Neural cell (in vitro differentiated cells): ENCODE measurements around the gene LUC7L3. TPM values are rescaled to one million over a fixed set of nuclear protein-coding genes. Genes with fewer than 3 reads are reported as not detected.

ENCODE experiments used
- H2AFZ ChIP-seq: fragments of 200-600, 300-800 bp; sonication (generic), shearing (Covaris generic); 2 replicates; pipeline ENCODE4 v1.6.0; 2014; ENCODE audit warnings: low read depth, mild to moderate bottlenecking, antibody characterized with exemption, low read length, moderate library complexity
- H3F3A ChIP-seq: fragments of 200-600 bp; shearing (Covaris generic); 2 replicates; pipeline ENCODE4 v1.6.1; 2016; ENCODE audit warnings: mild to moderate bottlenecking, moderate library complexity, mixed read lengths, antibody characterized with exemption, low read length; ENCODE audit not compliant: insufficient read depth, poor library complexity, severe bottlenecking
- H3K27ac ChIP-seq: fragments of 200-600, 300-800 bp; sonication (generic), shearing (Covaris generic); 2 replicates; pipeline ENCODE4 v1.5.1; 2014; ENCODE audit warnings: mild to moderate bottlenecking, low read length, moderate library complexity
- H3K27me3 ChIP-seq: fragments of 300-800, 200-600 bp; sonication (generic), shearing (Covaris generic); 2 replicates; pipeline ENCODE4 v1.6.0; 2014; ENCODE audit warnings: mild to moderate bottlenecking, low read depth, low read length, moderate library complexity; ENCODE audit not compliant: insufficient read depth
- H3K36me3 ChIP-seq: fragments of 300-800, 200-600 bp; sonication (generic), shearing (Covaris generic); 2 replicates; pipeline ENCODE4 v1.5.1; 2014; ENCODE audit warnings: mild to moderate bottlenecking, antibody characterized with exemption, low read length, moderate library complexity; ENCODE audit not compliant: insufficient read depth
- H3K4me2 ChIP-seq: fragments of 300-800, 200-600 bp; sonication (generic), shearing (Covaris generic); 2 replicates; pipeline ENCODE4 v1.6.0; 2014; ENCODE audit warnings: mild to moderate bottlenecking, low read length
- H3K4me3 ChIP-seq: fragments of 300-800, 200-600 bp; sonication (generic), shearing (Covaris generic); 2 replicates; pipeline ENCODE4 v1.5.1; 2014; ENCODE audit warnings: mild to moderate bottlenecking, low read length, moderate library complexity
- H3K79me2 ChIP-seq: fragments of 200-600 bp; shearing (Covaris generic); replicated peaks from 2 replicates; pipeline ENCODE4 v1.6.0; 2014; ENCODE audit warnings: mild to moderate bottlenecking, low read length, moderate library complexity; ENCODE audit not compliant: insufficient read depth
- H3K9ac ChIP-seq: fragments of 300-800, 200-600 bp; sonication (generic), shearing (Covaris generic); 2 replicates; pipeline ENCODE4 v1.6.1; 2016; ENCODE audit warnings: mild to moderate bottlenecking, low read length, mixed read lengths
- H3K9me2 ChIP-seq: fragments of 200-600 bp; shearing (Covaris generic); 2 replicates; pipeline ENCODE4 v1.6.1; 2016; ENCODE audit warnings: mild to moderate bottlenecking, low read length, mixed read lengths; ENCODE audit not compliant: insufficient read depth
- H3K9me3 ChIP-seq: fragments of 200-600, 300-800 bp; sonication (generic), shearing (Covaris generic); 2 replicates; pipeline ENCODE4 v1.6.1; 2016; ENCODE audit warnings: mild to moderate bottlenecking, mixed run types, low read length, moderate library complexity, mixed read lengths
- H4K20me1 ChIP-seq: fragments of 200-600 bp; shearing (Covaris generic); 2 replicates; pipeline ENCODE4 v1.6.1; 2016; ENCODE audit warnings: mild to moderate bottlenecking, mixed run types; ENCODE audit not compliant: insufficient read depth
- EP300 ChIP-seq: fragments of 450-650 bp; conservative IDR thresholded peaks from 2 replicates; pipeline ENCODE4 v1.6.1; 2014; ENCODE audit warnings: antibody characterized with exemption, mild to moderate bottlenecking, moderate library complexity; ENCODE audit not compliant: poor library complexity, severe bottlenecking
- EZH2 ChIP-seq: fragments of 200-600, 300-800 bp; shearing (Covaris generic), sonication (generic); IDR thresholded peaks from 2 replicates; pipeline ENCODE4 v1.6.1; 2014; ENCODE audit warnings: antibody characterized with exemption, low read length, borderline replicate concordance, mild to moderate bottlenecking; ENCODE audit not compliant: insufficient read depth, poor library complexity, severe bottlenecking
- MXI1 ChIP-seq: fragments of 450-650 bp; conservative IDR thresholded peaks from 2 replicates; pipeline ENCODE4 v1.6.1; 2014; ENCODE audit warnings: antibody characterized with exemption, mild to moderate bottlenecking; ENCODE audit not compliant: poor library complexity, severe bottlenecking
- POLR2AphosphoS5 ChIP-seq: IDR thresholded peaks from 2 replicates; pipeline ENCODE4 v1.6.1; 2012
- RAD21 ChIP-seq: fragments of 450-650 bp; conservative IDR thresholded peaks from 2 replicates; pipeline ENCODE4 v1.6.1; 2014; ENCODE audit warnings: antibody characterized with exemption, mild to moderate bottlenecking, moderate library complexity
- SMC3 ChIP-seq: fragments of 450-650 bp; conservative IDR thresholded peaks from 2 replicates; pipeline ENCODE4 v1.6.1; 2014; ENCODE audit warnings: antibody characterized with exemption, mild to moderate bottlenecking, moderate library complexity; ENCODE audit not compliant: poor library complexity
- TAF1 ChIP-seq: IDR thresholded peaks from 2 replicates; pipeline ENCODE4 v1.6.1; 2012; ENCODE audit warnings: low read depth
- polyA plus RNA-seq: library from polyadenylated mRNA; depleted of rRNA; stranded (reverse); fragments of >200 nt; gene quantifications from 2 replicates; pipeline ENCODE4 v1.2.3, GENCODE V29; 2014
- TF ChIP-seq, protein P1 (sequence below): IDR thresholded peaks from 2 replicates; pipeline ENCODE4 v1.6.1; 2012; ENCODE audit warnings: borderline replicate concordance
- TF ChIP-seq, protein P2 (sequence below): fragments of 450-650 bp; IDR thresholded peaks from 2 replicates; pipeline ENCODE4 v1.5.1; 2014; ENCODE audit warnings: antibody characterized with exemption, mild to moderate bottlenecking, moderate library complexity; ENCODE audit not compliant: poor library complexity, severe bottlenecking

The LUC7L3 gene
- polyA plus RNA-seq, 1 donor from 2014 or later, result 677 TPM

DNA sequence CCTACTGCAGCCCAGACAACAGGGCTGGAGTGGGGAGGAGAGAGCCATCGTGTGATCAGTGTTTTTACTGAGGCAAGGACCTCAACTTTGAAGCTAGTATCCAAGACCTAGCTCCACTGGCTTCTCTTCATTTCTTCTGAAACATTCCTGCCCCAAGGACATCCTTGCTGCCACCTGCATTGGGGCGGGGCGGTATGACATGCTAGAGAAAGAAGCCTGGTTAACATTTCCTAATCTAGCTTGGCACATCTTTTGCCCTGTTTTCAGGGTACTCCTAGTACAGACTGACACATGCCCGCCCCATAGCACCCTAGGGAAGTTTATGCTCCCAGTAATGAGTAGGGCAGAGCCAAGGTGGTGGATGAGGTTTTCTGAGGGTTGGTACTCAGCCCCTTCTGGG, 65.7 kb downstream of the LUC7L3 start:
- Histone ChIP-seq H3K9me2 (no peaks in the 10 kb centered on the region), H3K36me3 (no peaks in the 10 kb centered on the region), H3K4me2 (no peak overlapping the region), H3K79me2 (no peaks in the 10 kb centered on the region), H3K9me3 (no peaks in the 10 kb centered on the region), H3F3A (no peaks in the 10 kb centered on the region), H4K20me1 (no peaks in the 10 kb centered on the region), H3K27ac (no peak overlapping the region), H3K9ac (no peak overlapping the region), H3K27me3 (no peaks in the 10 kb centered on the region), H3K4me3 (no peak overlapping the region), H2AFZ (no peak overlapping the region)
- TF ChIP-seq, protein P1, sequence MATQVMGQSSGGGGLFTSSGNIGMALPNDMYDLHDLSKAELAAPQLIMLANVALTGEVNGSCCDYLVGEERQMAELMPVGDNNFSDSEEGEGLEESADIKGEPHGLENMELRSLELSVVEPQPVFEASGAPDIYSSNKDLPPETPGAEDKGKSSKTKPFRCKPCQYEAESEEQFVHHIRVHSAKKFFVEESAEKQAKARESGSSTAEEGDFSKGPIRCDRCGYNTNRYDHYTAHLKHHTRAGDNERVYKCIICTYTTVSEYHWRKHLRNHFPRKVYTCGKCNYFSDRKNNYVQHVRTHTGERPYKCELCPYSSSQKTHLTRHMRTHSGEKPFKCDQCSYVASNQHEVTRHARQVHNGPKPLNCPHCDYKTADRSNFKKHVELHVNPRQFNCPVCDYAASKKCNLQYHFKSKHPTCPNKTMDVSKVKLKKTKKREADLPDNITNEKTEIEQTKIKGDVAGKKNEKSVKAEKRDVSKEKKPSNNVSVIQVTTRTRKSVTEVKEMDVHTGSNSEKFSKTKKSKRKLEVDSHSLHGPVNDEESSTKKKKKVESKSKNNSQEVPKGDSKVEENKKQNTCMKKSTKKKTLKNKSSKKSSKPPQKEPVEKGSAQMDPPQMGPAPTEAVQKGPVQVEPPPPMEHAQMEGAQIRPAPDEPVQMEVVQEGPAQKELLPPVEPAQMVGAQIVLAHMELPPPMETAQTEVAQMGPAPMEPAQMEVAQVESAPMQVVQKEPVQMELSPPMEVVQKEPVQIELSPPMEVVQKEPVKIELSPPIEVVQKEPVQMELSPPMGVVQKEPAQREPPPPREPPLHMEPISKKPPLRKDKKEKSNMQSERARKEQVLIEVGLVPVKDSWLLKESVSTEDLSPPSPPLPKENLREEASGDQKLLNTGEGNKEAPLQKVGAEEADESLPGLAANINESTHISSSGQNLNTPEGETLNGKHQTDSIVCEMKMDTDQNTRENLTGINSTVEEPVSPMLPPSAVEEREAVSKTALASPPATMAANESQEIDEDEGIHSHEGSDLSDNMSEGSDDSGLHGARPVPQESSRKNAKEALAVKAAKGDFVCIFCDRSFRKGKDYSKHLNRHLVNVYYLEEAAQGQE, result no peak
- TF ChIP-seq TAF1, result no peak
- TF ChIP-seq MXI1, result no peak
- TF ChIP-seq EP300, result no peak
- TF ChIP-seq, protein P2, sequence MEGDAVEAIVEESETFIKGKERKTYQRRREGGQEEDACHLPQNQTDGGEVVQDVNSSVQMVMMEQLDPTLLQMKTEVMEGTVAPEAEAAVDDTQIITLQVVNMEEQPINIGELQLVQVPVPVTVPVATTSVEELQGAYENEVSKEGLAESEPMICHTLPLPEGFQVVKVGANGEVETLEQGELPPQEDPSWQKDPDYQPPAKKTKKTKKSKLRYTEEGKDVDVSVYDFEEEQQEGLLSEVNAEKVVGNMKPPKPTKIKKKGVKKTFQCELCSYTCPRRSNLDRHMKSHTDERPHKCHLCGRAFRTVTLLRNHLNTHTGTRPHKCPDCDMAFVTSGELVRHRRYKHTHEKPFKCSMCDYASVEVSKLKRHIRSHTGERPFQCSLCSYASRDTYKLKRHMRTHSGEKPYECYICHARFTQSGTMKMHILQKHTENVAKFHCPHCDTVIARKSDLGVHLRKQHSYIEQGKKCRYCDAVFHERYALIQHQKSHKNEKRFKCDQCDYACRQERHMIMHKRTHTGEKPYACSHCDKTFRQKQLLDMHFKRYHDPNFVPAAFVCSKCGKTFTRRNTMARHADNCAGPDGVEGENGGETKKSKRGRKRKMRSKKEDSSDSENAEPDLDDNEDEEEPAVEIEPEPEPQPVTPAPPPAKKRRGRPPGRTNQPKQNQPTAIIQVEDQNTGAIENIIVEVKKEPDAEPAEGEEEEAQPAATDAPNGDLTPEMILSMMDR, result no peak

DNA sequence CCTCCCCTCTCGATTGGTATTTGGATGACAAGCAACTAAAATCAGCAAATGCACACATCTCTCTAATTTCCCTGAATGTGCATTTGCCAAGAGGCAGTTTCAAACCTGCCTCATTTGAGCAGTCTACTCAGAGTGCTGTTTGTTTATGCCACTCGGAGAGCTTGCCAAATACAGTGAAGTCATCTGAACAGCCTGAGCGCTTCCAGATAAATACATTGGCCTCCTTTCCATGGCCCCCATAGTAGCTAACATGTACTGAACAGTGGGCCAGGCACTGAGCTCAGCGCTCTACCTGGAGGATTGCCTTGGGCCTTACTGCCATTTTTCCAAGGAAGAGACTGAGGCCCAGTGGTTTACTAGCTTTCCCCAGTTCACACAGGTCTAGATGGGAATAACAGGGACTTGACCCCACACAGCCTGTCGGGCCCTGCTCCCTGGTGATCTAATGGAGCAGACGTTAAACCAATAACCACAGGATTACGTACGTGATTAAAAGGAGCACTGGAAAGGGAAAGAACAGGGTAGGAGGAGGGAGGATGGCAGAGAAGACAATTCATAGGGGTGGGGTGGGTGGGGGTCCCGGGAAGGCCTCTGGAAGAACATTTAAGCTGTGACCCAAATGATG, 66.7 kb downstream of the LUC7L3 start:
- Histone ChIP-seq H3K79me2 (no peaks in the 10 kb centered on the region), H3K9me3 (no peaks in the 10 kb centered on the region), H3K36me3 (no peaks in the 10 kb centered on the region), H3K4me2 (no peak overlapping the region), H3F3A (no peaks in the 10 kb centered on the region), H3K27ac (no peak overlapping the region), H3K9ac (no peak overlapping the region), H4K20me1 (no peaks in the 10 kb centered on the region), H3K27me3 (no peaks in the 10 kb centered on the region), H3K9me2 (no peaks in the 10 kb centered on the region), H3K4me3 (no peak overlapping the region), H2AFZ (no peak overlapping the region)
- TF ChIP-seq EP300 (no peak), RAD21 (no peak), MXI1 (no peak), EZH2 (no peak), TAF1 (no peak), SMC3 (no peak), POLR2AphosphoS5 (no peak)
- TF ChIP-seq, protein P1, result no peak
- TF ChIP-seq, protein P2, result no peak
